IMR-90 (cell line): ENCODE data around the gene GPR65. TPM values are rescaled to one million over a fixed set of nuclear protein-coding genes. Genes with fewer than 3 reads are reported as not detected.

Source experiments
- ATAC-seq: fragments of 200-7000 bp; cut with Tn5 transposase; 2 replicates; pipeline ENCODE4 v1.9.1; 2020; ENCODE audit warnings: low read depth, mild to moderate bottlenecking, moderate library complexity
- BruUV-seq: library from RNA; stranded (reverse); fragments of 400-500 nt; replicated peaks from 2 replicates; lab custom pipeline; 2021; lab: Mats Ljungman, UMichigan
- CTCF ChIA-PET: fragments of 300-600 bp; formaldehyde crosslinking; extraction: SDS; loops from one replicate; lab custom pipeline; 2021; ENCODE audit warnings: antibody characterized with exemption; lab: Yijun Ruan, JAX
- POLR2A ChIA-PET: fragments of 300-600 bp; sonication (Branson Sonifier 250); formaldehyde crosslinking; loops from one replicate; lab custom pipeline; 2022; ENCODE audit warnings: antibody characterized with exemption; ENCODE audit not compliant: unreplicated experiment; lab: Charles Lee
- DNase-seq: peaks from one replicate; pipeline ENCODE4 v3.0.0; 2013
- H2AFZ ChIP-seq: replicated peaks from 2 replicates; pipeline ENCODE3; 2013; ENCODE audit warnings: low read length, mild to moderate bottlenecking; ENCODE audit not compliant: poor library complexity
- H2AK5ac ChIP-seq: 2 replicates; pipeline ENCODE4 v1.6.1; 2013; ENCODE audit warnings: low read depth, low read length, inconsistent platforms
- H2AK9ac ChIP-seq: replicated peaks from 2 replicates; pipeline ENCODE3; 2013; ENCODE audit warnings: mild to moderate bottlenecking, low read depth, low read length, moderate library complexity; ENCODE audit not compliant: poor library complexity
- H2BK120ac ChIP-seq: 2 replicates; pipeline ENCODE4 v1.6.1; 2013; ENCODE audit warnings: low read depth, low read length, inconsistent platforms
- H2BK15ac ChIP-seq: 3 replicates; pipeline ENCODE4 v1.6.1; 2013; ENCODE audit warnings: low read depth, low read length, inconsistent platforms
- H2BK20ac ChIP-seq: 2 replicates; pipeline ENCODE4 v1.6.1; 2013; ENCODE audit warnings: low read depth, mild to moderate bottlenecking, inconsistent platforms, low read length, moderate library complexity
- H2BK5ac ChIP-seq: 2 replicates; pipeline ENCODE4 v1.6.1; 2013; ENCODE audit warnings: mild to moderate bottlenecking, low read depth, low read length, inconsistent platforms; ENCODE audit not compliant: poor library complexity, severe bottlenecking
- H3K14ac ChIP-seq: replicated peaks from 2 replicates; pipeline ENCODE4 v1.6.1; 2013; ENCODE audit warnings: low read depth, low read length, inconsistent platforms
- H3K18ac ChIP-seq: 2 replicates; pipeline ENCODE4 v1.6.1; 2013; ENCODE audit warnings: low read depth, low read length, control low read depth
- H3K23ac ChIP-seq: 2 replicates; pipeline ENCODE4 v1.6.1; 2013; ENCODE audit warnings: low read depth, low read length, inconsistent platforms
- H3K27ac ChIP-seq: 2 replicates; pipeline ENCODE4 v1.5.1; 2013; ENCODE audit warnings: mild to moderate bottlenecking, control low read depth, low read length; ENCODE audit not compliant: insufficient read depth
- H3K27me3 ChIP-seq: 2 replicates; pipeline ENCODE4 v1.6.1; 2013; ENCODE audit warnings: low read length; ENCODE audit not compliant: control insufficient read depth, insufficient read depth
- H3K36me3 ChIP-seq: 2 replicates; pipeline ENCODE4 v1.6.1; 2013; ENCODE audit warnings: low read length, mixed read lengths; ENCODE audit not compliant: control insufficient read depth, insufficient read depth
- H3K4ac ChIP-seq: 2 replicates; pipeline ENCODE4 v1.6.1; 2013; ENCODE audit warnings: low read depth, low read length, inconsistent platforms
- H3K4me1 ChIP-seq: 2 replicates; pipeline ENCODE4 v1.6.1; 2013; ENCODE audit warnings: low read length, mixed read lengths; ENCODE audit not compliant: control insufficient read depth, insufficient read depth
- H3K4me2 ChIP-seq: 2 replicates; pipeline ENCODE4 v1.6.1; 2013; ENCODE audit warnings: low read depth, mild to moderate bottlenecking, control low read depth, low read length, moderate library complexity
- H3K4me3 ChIP-seq: 2 replicates; pipeline ENCODE4 v1.5.1; 2013; ENCODE audit warnings: low read depth, mild to moderate bottlenecking, control low read depth, low read length, moderate library complexity; ENCODE audit not compliant: insufficient read depth
- H3K56ac ChIP-seq: 2 replicates; pipeline ENCODE4 v1.6.1; 2013; ENCODE audit warnings: low read length, inconsistent platforms; ENCODE audit not compliant: insufficient read depth; ENCODE audit errors: extremely low read depth
- H3K79me1 ChIP-seq, 2 experiments: 2 replicates each; pipeline ENCODE4 v1.6.1; 2013; ENCODE audit warnings: low read length in 2 of 2, inconsistent platforms in 1 of 2, low read depth in 1 of 2
- H3K9ac ChIP-seq: 2 replicates; pipeline ENCODE4 v1.6.1; 2013; ENCODE audit warnings: low read depth, low read length, control low read depth
- H3K9me1 ChIP-seq: 2 replicates; pipeline ENCODE4 v1.6.1; 2013; ENCODE audit warnings: low read length, inconsistent platforms; ENCODE audit not compliant: insufficient read depth
- H3K9me3 ChIP-seq: 2 replicates; pipeline ENCODE4 v1.6.1; 2013; ENCODE audit warnings: low read length; ENCODE audit not compliant: control insufficient read depth, insufficient read depth
- H4K20me1 ChIP-seq: 2 replicates; pipeline ENCODE4 v1.6.1; 2013; ENCODE audit warnings: low read length, inconsistent platforms; ENCODE audit not compliant: insufficient read depth
- H4K5ac ChIP-seq: 2 replicates; pipeline ENCODE4 v1.6.1; 2013; ENCODE audit warnings: mild to moderate bottlenecking, low read depth, low read length, control low read depth
- H4K8ac ChIP-seq, 2 experiments: 2 replicates each; pipeline ENCODE4 v1.6.1; 2013; ENCODE audit warnings: low read depth in 2 of 2, low read length in 2 of 2, control low read depth in 1 of 2, inconsistent platforms in 1 of 2
- H4K91ac ChIP-seq: 2 replicates; pipeline ENCODE4 v1.6.1; 2013; ENCODE audit warnings: low read depth, low read length, inconsistent platforms; ENCODE audit not compliant: insufficient read depth
- FOS ChIP-seq: fragments of 150-350 bp; IDR thresholded peaks from 2 replicates; pipeline ENCODE4 v1.6.1; 2016; ENCODE audit warnings: low read depth, low read length
- MAFK ChIP-seq: IDR thresholded peaks from 2 replicates; pipeline ENCODE4 v1.6.1; 2012; ENCODE audit warnings: low read depth, low read length, improper control_type of control experiment
- RAD21 ChIP-seq: IDR thresholded peaks from 2 replicates; pipeline ENCODE4 v1.6.1; 2012; ENCODE audit warnings: low read length, improper control_type of control experiment
- SMC3 ChIP-seq: fragments of 150-350 bp; IDR thresholded peaks from 2 replicates; pipeline ENCODE4 v1.6.1; 2016; ENCODE audit warnings: low read depth, mild to moderate bottlenecking, antibody characterized with exemption, low read length, moderate library complexity
- WGBS, 2 experiments: methylation state at CpG; one replicate each; pipeline versions ENCODE4 v1.1.5 to v1.1.7; 2013; ENCODE audit warnings: missing lambda C conversion rate in 2 of 2; ENCODE audit not compliant: insufficient read length in 1 of 2; ENCODE audit errors: extremely low coverage in 2 of 2; 5-methylcytosine and 5-hydroxymethylcytosine counted together
- dilution Hi-C: fragments of 300-500 bp; cut with HindIII; formaldehyde crosslinking; loops from one replicate; pipeline ENCODE4 v1.14.3; 2018; ENCODE audit warnings: low sequenced_read_pairs; ENCODE audit not compliant: unreplicated experiment
- in situ Hi-C: fragments of 300-500 bp; cut with MboI; formaldehyde crosslinking; loops from 3 replicates; pipeline ENCODE4 v1.14.3; 2019; ENCODE audit warnings: low sequenced_read_pairs, inconsistent platforms, mixed read lengths
- intact Hi-C: fragments of 100-400 bp; cut with micrococcal nuclease; formaldehyde crosslinking; loops from 2 replicates; pipeline ENCODE4 v1.10.0; 2022
- polyA plus RNA-seq, 3 experiments: library from polyadenylated mRNA; depleted of rRNA; stranded (reverse); fragments of >200 nt; gene quantifications; 2 replicates each; pipeline ENCODE4 v1.2.3, GENCODE V29; 2012; ENCODE audit warnings: low replicate concordance in 1 of 3
- total RNA-seq: library from RNA; depleted of rRNA; stranded (reverse); fragments of >200 nt; gene quantifications from 2 replicates; pipeline ENCODE4 v1.2.3, GENCODE V29; 2012
- TF ChIP-seq, protein P1 (sequence below): conservative IDR thresholded peaks from 2 replicates; pipeline ENCODE4 v1.5.1; 2012; ENCODE audit warnings: mild to moderate bottlenecking, low read depth, low read length, improper control_type of control experiment

Gene GPR65
- total and polyA plus RNA-seq, 2 of the 4 experiments (the other 2 are of a cell fraction) = 0.05 to 0.18 TPM

DNA sequence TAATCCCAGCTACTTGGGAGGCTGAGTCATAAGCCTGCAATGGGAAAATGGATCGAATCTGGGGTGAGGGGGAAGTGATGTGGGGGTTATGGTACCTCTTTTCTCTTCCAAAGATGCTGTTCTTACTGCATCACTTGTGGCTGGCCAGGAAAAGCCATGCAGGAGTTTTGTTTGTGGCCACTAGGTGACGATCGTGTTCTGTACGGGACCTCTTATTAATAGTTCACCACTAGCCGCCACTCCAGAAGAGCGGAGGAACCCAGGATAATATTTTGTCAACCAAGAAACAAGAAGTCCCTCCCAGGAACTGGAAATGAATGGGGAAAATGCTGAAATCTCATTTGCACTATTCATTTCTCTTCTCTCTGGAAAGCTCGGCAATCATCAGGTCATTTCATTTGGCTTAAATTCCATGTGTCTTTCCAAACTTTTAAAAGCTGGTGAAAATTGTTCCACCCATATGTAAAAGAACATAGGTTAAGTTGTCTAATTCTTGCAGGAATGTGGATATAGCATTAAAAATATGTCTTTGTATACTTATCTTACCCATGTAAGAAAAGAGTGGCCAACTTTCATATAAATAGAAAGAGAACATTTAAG, 8.9 kb downstream of the GPR65 start:
- Histone ChIP-seq H3K4me2 (no peak overlapping the region), H2AK9ac (no peak overlapping the region), H3K18ac (no peak overlapping the region), H3K79me1 (no peaks in the 10 kb centered on the region), H3K4ac (no peak overlapping the region), H3K36me3 (no peaks in the 10 kb centered on the region), H3K27me3 (no peaks in the 10 kb centered on the region; the same call in 1 of the 2 replicates), H3K9me1 (no peaks in the 10 kb centered on the region), H4K91ac (no peak overlapping the region), H3K9me3 (no peaks in the 10 kb centered on the region), H3K4me1 (no peaks in the 10 kb centered on the region), H3K14ac (no peak overlapping the region), H3K4me3 (no peak overlapping the region), H3K23ac (no peak overlapping the region), H2BK120ac (no peak overlapping the region), H3K27ac (no peak overlapping the region), H2BK20ac (no peak overlapping the region), H3K56ac (no peak overlapping the region), H4K5ac (no peak overlapping the region), H2AFZ (peak overlapping the region; percentile 43), H4K20me1 (no peaks in the 10 kb centered on the region), H2BK5ac (no peak overlapping the region), H4K8ac (no peak overlapping the region), H2AK5ac (no peak overlapping the region), H2BK15ac (no peak overlapping the region), H3K9ac (no peak overlapping the region)
- dilution Hi-C loops = no loop called here
- ATAC-seq = peak; percentile 94
- WGBS, 2 experiments = no CpG with 5 or more reads among the region's 7 CpGs
- DNase-seq = peak; percentile 58
- in situ Hi-C loops = no loop called here
- intact Hi-C loops = loop anchor here (2.0 to 5.0 kb wide), 4 partner anchors 67 to 539 kb away; partner anchors contain the start of gene SPATA7
- CTCF ChIA-PET = interaction anchor here (0.6 to 2.2 kb wide), 11 partner anchors 14 to 423 kb away, joined by 3 to 7 read pairs (median 3); no protein-coding TSS in a partner anchor
- TF ChIP-seq RAD21 (peak; percentile 78), MAFK (no peak), SMC3 (peak; percentile 44), FOS (no peak)
- TF ChIP-seq, protein P1, sequence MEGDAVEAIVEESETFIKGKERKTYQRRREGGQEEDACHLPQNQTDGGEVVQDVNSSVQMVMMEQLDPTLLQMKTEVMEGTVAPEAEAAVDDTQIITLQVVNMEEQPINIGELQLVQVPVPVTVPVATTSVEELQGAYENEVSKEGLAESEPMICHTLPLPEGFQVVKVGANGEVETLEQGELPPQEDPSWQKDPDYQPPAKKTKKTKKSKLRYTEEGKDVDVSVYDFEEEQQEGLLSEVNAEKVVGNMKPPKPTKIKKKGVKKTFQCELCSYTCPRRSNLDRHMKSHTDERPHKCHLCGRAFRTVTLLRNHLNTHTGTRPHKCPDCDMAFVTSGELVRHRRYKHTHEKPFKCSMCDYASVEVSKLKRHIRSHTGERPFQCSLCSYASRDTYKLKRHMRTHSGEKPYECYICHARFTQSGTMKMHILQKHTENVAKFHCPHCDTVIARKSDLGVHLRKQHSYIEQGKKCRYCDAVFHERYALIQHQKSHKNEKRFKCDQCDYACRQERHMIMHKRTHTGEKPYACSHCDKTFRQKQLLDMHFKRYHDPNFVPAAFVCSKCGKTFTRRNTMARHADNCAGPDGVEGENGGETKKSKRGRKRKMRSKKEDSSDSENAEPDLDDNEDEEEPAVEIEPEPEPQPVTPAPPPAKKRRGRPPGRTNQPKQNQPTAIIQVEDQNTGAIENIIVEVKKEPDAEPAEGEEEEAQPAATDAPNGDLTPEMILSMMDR = peak; percentile 87
- no TSS peak for BruUV-seq
- POLR2A ChIA-PET = no interaction called here
